Astrocyte (in vitro differentiated cells and primary cell): Measurements from ENCODE around the gene CCNK. TPM values are rescaled to one million over a fixed set of nuclear protein-coding genes. Genes with fewer than 3 reads are reported as not detected.
A peak's percentile ranks its signal among the peaks of the same experiment; 100 is the strongest.

Experiments used
- DNase-seq: peaks from one replicate; pipeline ENCODE4 v3.0.0-alpha.2; 2010; ENCODE audit warnings: low read depth
- FAIRE-seq: peaks from 2 replicates; lab custom pipeline; 2011; peaks lifted over from hg19 to GRCh38; lab: Jason Lieb, UNC
- H2AFZ ChIP-seq: 2 replicates; pipeline ENCODE4 v1.6.0; 2012; ENCODE audit warnings: low read depth, low read length, inconsistent platforms
- H3K27ac ChIP-seq: 2 replicates; pipeline ENCODE4 v1.5.1; 2011; ENCODE audit warnings: low read depth, low read length, inconsistent platforms
- H3K27me3 ChIP-seq: 2 replicates; pipeline ENCODE4 v1.6.0; 2011; ENCODE audit warnings: low read length, inconsistent platforms; ENCODE audit not compliant: insufficient read depth
- H3K36me3 ChIP-seq: 2 replicates; pipeline ENCODE4 v1.5.1; 2011; ENCODE audit warnings: low read length, inconsistent platforms; ENCODE audit not compliant: insufficient read depth
- H3K4me1 ChIP-seq: 2 replicates; pipeline ENCODE4 v1.5.1; 2011; ENCODE audit warnings: low read length, inconsistent platforms; ENCODE audit not compliant: insufficient read depth
- H3K4me2 ChIP-seq: 2 replicates; pipeline ENCODE4 v1.6.0; 2012; ENCODE audit warnings: low read length, inconsistent platforms
- H3K4me3 ChIP-seq: 2 replicates; pipeline ENCODE4 v1.5.1; 2011; ENCODE audit warnings: low read depth, mild to moderate bottlenecking, low read length, inconsistent platforms; ENCODE audit not compliant: insufficient read depth
- H3K79me2 ChIP-seq: 2 replicates; pipeline ENCODE4 v1.6.0; 2012; ENCODE audit warnings: mild to moderate bottlenecking, low read length, inconsistent platforms; ENCODE audit not compliant: insufficient read depth
- H3K9ac ChIP-seq: 2 replicates; pipeline ENCODE4 v1.6.0; 2012; ENCODE audit warnings: mild to moderate bottlenecking, low read length, inconsistent platforms
- H3K9me3 ChIP-seq: 2 replicates; pipeline ENCODE4 v1.5.1; 2012; ENCODE audit warnings: low read depth, mild to moderate bottlenecking, low read length, inconsistent platforms; ENCODE audit not compliant: insufficient read depth
- H4K20me1 ChIP-seq: 2 replicates; pipeline ENCODE4 v1.6.0; 2012; ENCODE audit warnings: low read length, inconsistent platforms; ENCODE audit not compliant: insufficient read depth
- H3K27ac Mint-ChIP-seq: one replicate; pipeline ENCODE4 v1.8.0; 2021; ENCODE audit warnings: mild to moderate bottlenecking, mixed read lengths; ENCODE audit not compliant: unreplicated experiment
- H3K27me3 Mint-ChIP-seq: one replicate; pipeline ENCODE4 v1.8.0; 2021; ENCODE audit warnings: low read depth, mixed read lengths; ENCODE audit not compliant: unreplicated experiment
- H3K36me3 Mint-ChIP-seq: one replicate; pipeline ENCODE4 v1.8.0; 2021; ENCODE audit warnings: low read depth, mixed read lengths; ENCODE audit not compliant: unreplicated experiment
- H3K4me1 Mint-ChIP-seq: one replicate; pipeline ENCODE4 v1.8.0; 2021; ENCODE audit warnings: low read depth, mixed read lengths; ENCODE audit not compliant: unreplicated experiment
- H3K4me3 Mint-ChIP-seq: one replicate; pipeline ENCODE4 v1.8.0; 2021; ENCODE audit warnings: mild to moderate bottlenecking, moderate library complexity, mixed read lengths; ENCODE audit not compliant: unreplicated experiment
- H3K9me3 Mint-ChIP-seq: one replicate; pipeline ENCODE4 v1.8.0; 2021; ENCODE audit warnings: mild to moderate bottlenecking, mixed read lengths; ENCODE audit not compliant: unreplicated experiment
- CTCF ChIP-seq: IDR thresholded peaks from 2 replicates; pipeline ENCODE4 v1.5.1; 2011; ENCODE audit warnings: low read depth, mild to moderate bottlenecking, inconsistent platforms, low read length, moderate library complexity; ENCODE audit not compliant: insufficient read depth
- EZH2 ChIP-seq: IDR thresholded peaks from 2 replicates; pipeline ENCODE4 v1.6.1; 2012; ENCODE audit warnings: mild to moderate bottlenecking, low read length, inconsistent platforms; ENCODE audit not compliant: insufficient read depth
- total RNA-seq: library from RNA; stranded (reverse); gene quantifications from 2 replicates; pipeline ENCODE4 v1.2.1, GENCODE V29; 2021

The CCNK gene
- total RNA-seq, 1 donor from 2014 or later = 121 TPM

- Histone ChIP-seq H3K79me2 (peaks cover 45% of the 10 kb centered on the region), H3K9me3 (no peaks in the 10 kb centered on the region), H3K4me1 (peaks cover 45% of the 10 kb centered on the region), H3K4me3 (no peak overlapping the region), H3K27ac (peak overlapping the region; percentile 88), H3K27me3 (no peaks in the 10 kb centered on the region), H2AFZ (peak overlapping the region; percentile 14), H4K20me1 (no peaks in the 10 kb centered on the region), H3K4me2 (peak overlapping the region; percentile 61), H3K36me3 (no peaks in the 10 kb centered on the region), H3K9ac (peak overlapping the region; percentile 76)
- DNase-seq = peak; percentile 83
- Mint-ChIP-seq H3K4me3 (no peak overlapping the region), H3K36me3 (no peaks in the 10 kb centered on the region), H3K4me1 (peaks cover 13% of the 10 kb centered on the region), H3K27me3 (no peaks in the 10 kb centered on the region), H3K9me3 (no peaks in the 10 kb centered on the region), H3K27ac (peak overlapping the region; percentile 91)
- no peak for TF ChIP-seq CTCF
- TF ChIP-seq EZH2 = no peak
- no peak for FAIRE-seq
Observed at GRCh38 chr14:99531251-99532096, 50.3 kb downstream of the CCNK start.

- Histone ChIP-seq H3K4me1 (peaks cover 53% of the 10 kb centered on the region), H3K9ac (peak overlapping the region; percentile 76), H3K4me3 (no peak overlapping the region), H3K79me2 (peaks cover 53% of the 10 kb centered on the region), H2AFZ (no peak overlapping the region), H3K27ac (peak overlapping the region; percentile 88), H3K36me3 (no peaks in the 10 kb centered on the region), H3K4me2 (no peak overlapping the region), H4K20me1 (no peaks in the 10 kb centered on the region), H3K9me3 (no peaks in the 10 kb centered on the region), H3K27me3 (no peaks in the 10 kb centered on the region)
- TF ChIP-seq CTCF (no peak), EZH2 (no peak)
- FAIRE-seq = no peak
- Mint-ChIP-seq H3K27ac (no peak overlapping the region), H3K27me3 (no peaks in the 10 kb centered on the region), H3K4me3 (no peak overlapping the region), H3K4me1 (peaks cover 17% of the 10 kb centered on the region), H3K9me3 (no peaks in the 10 kb centered on the region), H3K36me3 (no peaks in the 10 kb centered on the region)
- DNase-seq = no peak
Observed at GRCh38 chr14:99532310-99532709, 51.1 kb downstream of the CCNK start.

DNA sequence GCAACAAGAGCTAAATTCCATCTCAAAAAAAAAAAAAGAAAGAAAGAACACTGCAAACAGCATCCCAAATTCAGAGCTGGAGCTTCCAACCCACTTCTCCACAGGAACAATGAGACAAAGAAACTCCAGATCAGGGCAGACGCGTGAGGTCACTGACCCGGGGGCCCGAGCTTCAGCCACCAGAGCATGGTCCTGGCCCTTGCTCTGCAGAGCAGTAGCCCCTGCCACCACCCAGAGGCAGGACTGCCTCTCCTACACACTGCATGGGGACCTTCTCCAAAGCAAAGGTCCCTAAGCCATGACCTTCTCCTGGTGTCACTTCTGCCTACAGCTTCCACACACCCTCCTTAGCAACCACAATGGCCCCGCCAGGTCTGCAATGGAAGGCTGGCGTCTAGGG lies 53.1 kb downstream of the CCNK start:
- Mint-ChIP-seq H3K4me3 (no peak overlapping the region), H3K4me1 (peaks cover 26% of the 10 kb centered on the region), H3K27me3 (no peaks in the 10 kb centered on the region), H3K36me3 (no peaks in the 10 kb centered on the region), H3K27ac (no peak overlapping the region), H3K9me3 (no peaks in the 10 kb centered on the region)
- peaks cover 67% of the 10 kb centered on the region for H3K79me2 ChIP-seq
- no peak overlapping the region for H2AFZ ChIP-seq
- no peaks in the 10 kb centered on the region for H3K9me3 ChIP-seq
- FAIRE-seq (no peak), DNase-seq (no peak)
- no peaks in the 10 kb centered on the region for H3K36me3 ChIP-seq
- peak overlapping the region; percentile 40 for H3K9ac ChIP-seq
- H3K4me2 ChIP-seq = peak overlapping the region; percentile 61
- no peak overlapping the region for H3K4me3 ChIP-seq
- no peaks in the 10 kb centered on the region for H4K20me1 ChIP-seq
- H3K27me3 ChIP-seq = no peaks in the 10 kb centered on the region
- H3K4me1 ChIP-seq = peaks cover 69% of the 10 kb centered on the region
- H3K27ac ChIP-seq = peak overlapping the region; percentile 31
- TF ChIP-seq CTCF (no peak), EZH2 (no peak)
